NB4 (cell line): ENCODE results near the gene BPHL.

Experiments used
- DNase-seq: peaks from one replicate; pipeline ENCODE4 v3.0.0; 2010; ENCODE audit warnings: low read depth
- H3K4me3 ChIP-seq: one replicate; pipeline ENCODE4 v1.5.1; 2011; ENCODE audit warnings: mild to moderate bottlenecking, low read depth, low read length, moderate library complexity
- MAX ChIP-seq: IDR thresholded peaks from 2 replicates; pipeline ENCODE4 v1.6.1; 2011; ENCODE audit warnings: low read depth, low read length
- MYC ChIP-seq: IDR thresholded peaks from 2 replicates; pipeline ENCODE4 v1.6.1; 2011; ENCODE audit warnings: low read depth, low read length
- POLR2A ChIP-seq: IDR thresholded peaks from 2 replicates; pipeline ENCODE4 v1.6.1; 2011; ENCODE audit warnings: mild to moderate bottlenecking; ENCODE audit not compliant: insufficient read length; ENCODE audit errors: extremely low read depth
- TF ChIP-seq, protein P1 (sequence below): IDR thresholded peaks from one replicate; pipeline ENCODE4 v1.5.1; 2012; ENCODE audit warnings: low read depth, low read length

BPHL gene

GRCh38 chr6:3159805-3160781, 41.6 kb downstream of the BPHL start:
- peak; percentile 62 for DNase-seq
- no peak overlapping the region for H3K4me3 ChIP-seq

DNA sequence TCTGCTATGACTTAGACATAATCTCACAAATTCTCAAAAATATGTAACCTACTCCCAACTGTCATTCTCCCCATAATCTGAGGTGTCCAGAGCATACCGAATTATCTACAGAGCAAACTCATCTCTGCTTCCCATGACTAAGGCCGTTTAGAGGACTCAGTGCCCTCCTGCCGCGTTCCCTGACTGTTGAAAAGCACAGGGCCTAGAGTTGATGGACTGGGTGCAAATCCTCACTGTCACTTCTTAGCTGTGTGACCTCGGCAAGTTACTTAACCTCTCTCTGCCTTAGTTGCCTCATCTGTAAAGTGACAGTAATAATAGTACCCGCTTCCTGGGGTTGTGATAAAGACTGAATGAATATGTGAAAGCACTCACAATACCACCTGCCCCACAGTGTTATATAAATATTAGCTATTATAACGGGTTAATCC, 43.6 kb downstream of the BPHL start:
- DNase-seq = peak; percentile 37

More at GRCh38 chr6:3159805-3160781, 41.6 kb downstream of the BPHL start:
- TF ChIP-seq POLR2A = no peak
- TF ChIP-seq, protein P1, sequence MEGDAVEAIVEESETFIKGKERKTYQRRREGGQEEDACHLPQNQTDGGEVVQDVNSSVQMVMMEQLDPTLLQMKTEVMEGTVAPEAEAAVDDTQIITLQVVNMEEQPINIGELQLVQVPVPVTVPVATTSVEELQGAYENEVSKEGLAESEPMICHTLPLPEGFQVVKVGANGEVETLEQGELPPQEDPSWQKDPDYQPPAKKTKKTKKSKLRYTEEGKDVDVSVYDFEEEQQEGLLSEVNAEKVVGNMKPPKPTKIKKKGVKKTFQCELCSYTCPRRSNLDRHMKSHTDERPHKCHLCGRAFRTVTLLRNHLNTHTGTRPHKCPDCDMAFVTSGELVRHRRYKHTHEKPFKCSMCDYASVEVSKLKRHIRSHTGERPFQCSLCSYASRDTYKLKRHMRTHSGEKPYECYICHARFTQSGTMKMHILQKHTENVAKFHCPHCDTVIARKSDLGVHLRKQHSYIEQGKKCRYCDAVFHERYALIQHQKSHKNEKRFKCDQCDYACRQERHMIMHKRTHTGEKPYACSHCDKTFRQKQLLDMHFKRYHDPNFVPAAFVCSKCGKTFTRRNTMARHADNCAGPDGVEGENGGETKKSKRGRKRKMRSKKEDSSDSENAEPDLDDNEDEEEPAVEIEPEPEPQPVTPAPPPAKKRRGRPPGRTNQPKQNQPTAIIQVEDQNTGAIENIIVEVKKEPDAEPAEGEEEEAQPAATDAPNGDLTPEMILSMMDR = no peak
- no peak for TF ChIP-seq MYC
- TF ChIP-seq MAX = no peak

DNA sequence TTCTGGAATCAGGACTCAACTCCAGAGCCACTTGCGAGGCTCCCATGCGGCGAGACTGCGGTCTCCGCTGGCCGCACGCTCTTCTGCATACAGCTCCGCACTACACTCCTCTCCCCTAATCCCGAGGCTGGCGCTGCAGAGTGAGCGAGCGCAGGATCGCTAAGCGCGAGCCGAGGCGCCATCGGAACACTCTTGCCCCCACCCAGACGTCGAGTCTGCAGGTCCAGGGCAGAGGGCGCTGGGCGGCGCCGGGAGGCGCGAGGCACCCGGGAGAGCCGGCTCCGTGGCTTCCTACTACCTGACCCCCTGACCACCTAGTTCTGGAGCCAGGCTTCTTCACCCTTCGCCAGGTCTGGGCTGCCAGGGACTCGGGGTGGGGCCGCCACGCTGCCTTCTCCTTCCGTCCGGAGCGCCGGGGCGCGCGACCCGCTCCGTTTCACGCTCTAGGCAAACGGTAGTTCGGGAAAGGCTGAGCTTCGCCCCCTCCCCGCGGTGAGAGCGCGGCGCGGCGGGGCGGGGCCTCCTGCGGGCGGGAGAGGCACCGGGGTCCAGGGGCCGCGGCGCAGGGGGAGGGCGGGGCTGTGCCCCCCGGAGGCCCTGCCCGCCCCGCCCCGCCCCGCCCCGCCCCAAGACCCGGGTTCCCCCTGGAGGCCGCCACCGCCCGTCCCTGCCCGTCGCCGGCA, 44.2 kb downstream of the BPHL start:
- peak; percentile 91 for DNase-seq
- TF ChIP-seq MYC = peak; percentile 52
- TF ChIP-seq MAX = peak; percentile 57; the same call in 1 of the 2 replicates
- TF ChIP-seq POLR2A = peak; percentile 73
- TF ChIP-seq, protein P1 = no peak

More for the DNA sequence above, 43.6 kb downstream of the BPHL start:
- H3K4me3 ChIP-seq = peak overlapping the region; percentile 52
- TF ChIP-seq MYC (no peak), MAX (no peak), POLR2A (no peak)
- TF ChIP-seq, protein P1 = no peak

DNA sequence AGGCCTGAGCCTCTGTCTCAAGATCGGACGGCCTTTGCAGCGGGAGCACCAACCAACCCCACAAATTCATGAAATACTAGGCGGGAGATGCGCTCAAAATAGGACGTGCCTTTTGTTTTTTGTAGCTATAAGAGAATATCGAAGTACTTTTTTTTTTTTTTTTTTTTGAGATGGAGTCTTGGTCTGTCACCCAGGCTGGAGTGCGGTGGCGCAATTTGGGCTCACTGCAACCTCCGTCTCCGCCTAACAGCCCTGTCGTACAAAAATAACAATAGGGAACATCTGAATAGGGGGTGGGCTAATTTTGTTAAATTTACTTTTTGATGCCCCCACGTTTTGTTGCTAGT, 44.7 kb downstream of the BPHL start:
- peak overlapping the region; percentile 46 for H3K4me3 ChIP-seq
- TF ChIP-seq MAX (no peak), POLR2A (peak; percentile 6)
- DNase-seq = no peak

More for the DNA sequence above, 44.2 kb downstream of the BPHL start:
- peak overlapping the region; percentile 52 for H3K4me3 ChIP-seq

GRCh38 chr6:3164388-3164787, 45.9 kb downstream of the BPHL start:
- TF ChIP-seq, protein P1 = peak; percentile 26
- TF ChIP-seq MAX = no peak
- H3K4me3 ChIP-seq = no peak overlapping the region
- peak; percentile 62 for DNase-seq
